ENCODE results near the gene KCNJ16. TPM values are rescaled to one million over a fixed set of nuclear protein-coding genes. Genes with fewer than 3 reads are reported as not detected.

KCNJ16 gene
- total RNA-seq, 1 donor from 2014 or later, result 0.35 TPM

- no peak for ATAC-seq
- Histone ChIP-seq H3K9me3 (no peaks in the 10 kb centered on the region), H3K4me1 (no peaks in the 10 kb centered on the region), H3K27ac (no peak overlapping the region), H3K36me3 (no peaks in the 10 kb centered on the region), H3K4me3 (no peak overlapping the region), H3K27me3 (no peaks in the 10 kb centered on the region)
- TF ChIP-seq, protein P1, sequence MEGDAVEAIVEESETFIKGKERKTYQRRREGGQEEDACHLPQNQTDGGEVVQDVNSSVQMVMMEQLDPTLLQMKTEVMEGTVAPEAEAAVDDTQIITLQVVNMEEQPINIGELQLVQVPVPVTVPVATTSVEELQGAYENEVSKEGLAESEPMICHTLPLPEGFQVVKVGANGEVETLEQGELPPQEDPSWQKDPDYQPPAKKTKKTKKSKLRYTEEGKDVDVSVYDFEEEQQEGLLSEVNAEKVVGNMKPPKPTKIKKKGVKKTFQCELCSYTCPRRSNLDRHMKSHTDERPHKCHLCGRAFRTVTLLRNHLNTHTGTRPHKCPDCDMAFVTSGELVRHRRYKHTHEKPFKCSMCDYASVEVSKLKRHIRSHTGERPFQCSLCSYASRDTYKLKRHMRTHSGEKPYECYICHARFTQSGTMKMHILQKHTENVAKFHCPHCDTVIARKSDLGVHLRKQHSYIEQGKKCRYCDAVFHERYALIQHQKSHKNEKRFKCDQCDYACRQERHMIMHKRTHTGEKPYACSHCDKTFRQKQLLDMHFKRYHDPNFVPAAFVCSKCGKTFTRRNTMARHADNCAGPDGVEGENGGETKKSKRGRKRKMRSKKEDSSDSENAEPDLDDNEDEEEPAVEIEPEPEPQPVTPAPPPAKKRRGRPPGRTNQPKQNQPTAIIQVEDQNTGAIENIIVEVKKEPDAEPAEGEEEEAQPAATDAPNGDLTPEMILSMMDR (IDR thresholded peaks at IDR 0.05), result no peak
- DNase-seq, result no peak
- intact Hi-C loops (cut with DNase I), result no loop called here
Measured at GRCh38 chr17:70166615-70167014, 91.6 kb downstream of the KCNJ16 start.

GRCh38 chr17:70168044-70168976 lies 93.3 kb downstream of the KCNJ16 start:
- Histone ChIP-seq H3K4me1 (peaks cover 7% of the 10 kb centered on the region), H3K36me3 (no peaks in the 10 kb centered on the region), H3K27ac (peak overlapping the region; percentile 91), H3K9me3 (no peaks in the 10 kb centered on the region), H3K4me3 (peak overlapping the region; percentile 69), H3K27me3 (no peaks in the 10 kb centered on the region)
- intact Hi-C loops (cut with DNase I), result no loop called here
- ATAC-seq (peak; percentile 67), DNase-seq (peak; percentile 80)
- TF ChIP-seq, protein P1 (IDR thresholded peaks at IDR 0.05), result peak; percentile 64

DNA sequence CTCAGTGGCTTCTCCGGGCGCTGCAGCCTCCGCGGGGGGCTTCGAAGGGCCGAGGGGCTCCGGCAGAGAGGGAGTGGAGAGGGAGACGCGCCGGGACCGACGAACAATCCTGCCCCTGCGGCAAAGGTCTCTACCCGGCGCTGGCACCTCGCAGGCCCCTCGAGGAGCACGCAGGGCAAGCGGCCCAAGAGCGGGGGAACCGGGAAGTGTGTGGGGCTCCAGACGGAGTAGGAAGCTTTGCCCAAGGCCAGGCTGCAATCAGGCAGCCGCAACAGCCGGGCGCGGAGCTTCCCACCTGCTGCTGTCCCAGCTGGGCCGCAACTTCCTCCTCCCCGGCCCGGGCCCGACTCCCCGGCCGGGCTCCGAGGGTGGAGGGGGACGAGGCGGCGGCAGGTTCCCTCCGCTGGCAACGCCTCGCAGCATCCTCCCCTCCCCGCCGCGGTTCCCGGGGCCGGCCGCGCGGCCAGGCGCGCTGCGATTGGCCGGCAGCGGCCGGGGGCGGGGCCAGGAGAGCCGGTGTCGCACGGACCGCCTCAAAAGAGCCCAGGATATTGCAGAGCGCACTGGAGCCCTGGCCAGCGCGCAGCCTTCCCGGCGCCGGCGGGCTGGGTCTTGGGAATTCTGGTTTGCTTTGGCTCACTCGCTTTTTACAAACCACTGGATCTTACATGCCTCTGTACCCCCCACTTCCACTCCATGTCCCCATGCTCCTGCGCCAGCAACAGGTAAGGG lies 94.1 kb downstream of the KCNJ16 start, which contains the start of gene KCNJ2:
TSS of gene KCNJ2 (plus strand) at position 556 of the 732 bp plus-strand sequence. CDS start 5,508 bp downstream, outside the sequence.
- H3K4me1 ChIP-seq, result peaks cover 9% of the 10 kb centered on the region
- H3K36me3 ChIP-seq, result no peaks in the 10 kb centered on the region
- TF ChIP-seq, protein P1 (IDR thresholded peaks at IDR 0.05), result no peak
- H3K27ac ChIP-seq, result peak within 1 kb of the TSS; percentile 91
- H3K4me3 ChIP-seq, result peak within 1 kb of the TSS; percentile 69
- ATAC-seq (peak; percentile 97), DNase-seq (peak; percentile 97)
- H3K9me3 ChIP-seq, result no peaks in the 10 kb centered on the region
- no peaks in the 10 kb centered on the region for H3K27me3 ChIP-seq
- intact Hi-C loops (cut with DNase I), result no loop called here

DNA sequence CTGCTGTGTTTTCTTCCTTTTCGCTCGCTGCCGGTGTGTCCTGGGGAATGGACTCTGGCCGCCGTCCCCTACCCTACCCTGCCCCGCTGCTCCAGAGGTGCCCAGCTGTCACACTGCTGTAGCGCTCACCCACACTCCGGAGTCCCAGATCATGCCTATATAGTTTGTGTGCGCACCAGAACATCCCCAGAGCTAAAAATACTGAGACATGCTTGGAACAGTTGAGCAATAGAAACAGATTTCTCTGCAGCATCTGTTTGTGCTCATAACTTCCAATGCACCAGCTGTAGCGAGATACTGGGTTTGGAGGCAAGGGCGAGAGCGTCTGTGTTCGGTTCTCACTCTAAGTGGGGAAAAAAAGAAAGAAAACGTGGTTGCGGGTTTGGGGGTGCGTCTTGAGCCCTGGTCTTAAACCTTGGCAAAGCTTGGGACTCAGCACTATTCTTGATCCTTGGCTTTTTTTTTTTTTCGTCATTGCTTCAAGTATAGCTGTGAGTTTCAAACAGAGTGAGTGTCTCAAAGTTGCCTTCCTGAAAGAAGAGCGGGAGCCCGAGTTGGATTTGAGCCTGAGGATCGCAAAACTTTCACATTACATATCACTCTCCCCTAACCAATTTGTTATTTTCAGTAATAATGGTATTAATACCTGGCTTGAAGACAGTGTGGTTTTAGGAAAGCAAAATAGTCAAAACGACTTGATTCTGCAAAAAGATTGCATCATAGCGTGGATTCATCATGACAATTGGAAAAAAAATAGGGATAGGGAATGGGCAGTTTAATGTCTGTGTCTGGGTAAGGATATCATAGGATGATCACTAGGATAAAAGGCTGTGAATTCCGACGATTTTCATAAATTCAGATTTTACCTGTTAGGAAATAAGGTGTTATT lies 94.9 kb downstream of the KCNJ16 start:
- Histone ChIP-seq H3K9me3 (no peaks in the 10 kb centered on the region), H3K4me3 (peak overlapping the region; percentile 69), H3K4me1 (peaks cover 9% of the 10 kb centered on the region), H3K27me3 (no peaks in the 10 kb centered on the region), H3K27ac (peak overlapping the region; percentile 84), H3K36me3 (peaks cover 2% of the 10 kb centered on the region)
- DNase-seq (no peak), ATAC-seq (peak; percentile 29)
- intact Hi-C loops (cut with DNase I), result no loop called here
- TF ChIP-seq, protein P1 (IDR thresholded peaks at IDR 0.05), result no peak

DNA sequence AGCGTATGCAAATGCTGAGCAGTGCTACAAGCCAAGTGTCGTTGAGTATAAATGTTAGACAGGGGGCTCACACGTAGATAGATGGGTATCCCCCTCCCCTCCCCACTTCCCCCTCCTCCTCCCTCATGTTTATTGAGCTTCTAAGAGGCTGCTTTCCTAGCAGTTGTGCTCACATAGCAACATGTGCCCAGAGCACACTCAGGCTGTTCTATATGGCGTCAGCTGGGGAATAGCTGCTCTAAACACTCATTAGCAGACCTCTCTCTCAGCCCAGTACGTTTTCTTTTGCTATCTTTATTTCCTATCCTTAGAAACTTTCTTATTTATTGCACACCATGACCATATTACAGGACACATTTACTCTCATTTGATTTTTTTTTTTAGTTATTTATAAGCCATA lies 96.1 kb downstream of the KCNJ16 start:
- intact Hi-C loops (cut with DNase I), result no loop called here
- Histone ChIP-seq H3K27ac (no peak overlapping the region), H3K9me3 (no peaks in the 10 kb centered on the region), H3K4me1 (peaks cover 9% of the 10 kb centered on the region), H3K27me3 (no peaks in the 10 kb centered on the region), H3K36me3 (peaks cover 14% of the 10 kb centered on the region), H3K4me3 (peak overlapping the region; percentile 69)
- ATAC-seq (no peak), DNase-seq (no peak)
- TF ChIP-seq, protein P1 (IDR thresholded peaks at IDR 0.05), result no peak
